Activated T-helper 2 cell treated with anti-CD3 and anti-CD28 coated beads, Interferon-gamma antibody, Interleukin-2, Interleukin-4, amounts not matched to agents 10 μg/mL and 5 μg/mL and 100 μg/mL, durations not matched to agents 14 hours and 24 hours and 36 hours (primary cell): ENCODE measurements around the gene TNS4. TPM values are rescaled to one million over a fixed set of nuclear protein-coding genes. Genes with fewer than 3 reads are reported as not detected.

Experiments used
- DNase-seq: peaks from one replicate; pipeline ENCODE4 v3.0.0; 2021; ENCODE audit warnings: low spot score
- H3K27ac Mint-ChIP-seq: one replicate; pipeline ENCODE4 v1.8.0; 2021; ENCODE audit warnings: mixed read lengths
- H3K27me3 Mint-ChIP-seq: one replicate; pipeline ENCODE4 v1.8.0; 2021; ENCODE audit warnings: low read depth, mixed read lengths
- H3K36me3 Mint-ChIP-seq: one replicate; pipeline ENCODE4 v1.8.0; 2021; ENCODE audit warnings: low read depth, mixed read lengths
- H3K4me1 Mint-ChIP-seq: one replicate; pipeline ENCODE4 v1.8.0; 2021; ENCODE audit warnings: low read depth, mixed read lengths
- H3K4me3 Mint-ChIP-seq: one replicate; pipeline ENCODE4 v1.8.0; 2021; ENCODE audit warnings: low read depth, mild to moderate bottlenecking, moderate library complexity, mixed read lengths
- H3K9me3 Mint-ChIP-seq: one replicate; pipeline ENCODE4 v1.8.0; 2021; ENCODE audit warnings: mixed read lengths
- intact Hi-C: fragments of 100-400 bp; cut with micrococcal nuclease; formaldehyde crosslinking; loops from one replicate; pipeline ENCODE4 v1.15.1; 2023
- total RNA-seq: library from RNA; stranded (reverse); gene quantifications from 2 replicates; pipeline ENCODE4 v1.2.3, GENCODE V29; 2022

Gene TNS4
- total RNA-seq, 1 donor from 2014 or later = 9.0 TPM

DNA sequence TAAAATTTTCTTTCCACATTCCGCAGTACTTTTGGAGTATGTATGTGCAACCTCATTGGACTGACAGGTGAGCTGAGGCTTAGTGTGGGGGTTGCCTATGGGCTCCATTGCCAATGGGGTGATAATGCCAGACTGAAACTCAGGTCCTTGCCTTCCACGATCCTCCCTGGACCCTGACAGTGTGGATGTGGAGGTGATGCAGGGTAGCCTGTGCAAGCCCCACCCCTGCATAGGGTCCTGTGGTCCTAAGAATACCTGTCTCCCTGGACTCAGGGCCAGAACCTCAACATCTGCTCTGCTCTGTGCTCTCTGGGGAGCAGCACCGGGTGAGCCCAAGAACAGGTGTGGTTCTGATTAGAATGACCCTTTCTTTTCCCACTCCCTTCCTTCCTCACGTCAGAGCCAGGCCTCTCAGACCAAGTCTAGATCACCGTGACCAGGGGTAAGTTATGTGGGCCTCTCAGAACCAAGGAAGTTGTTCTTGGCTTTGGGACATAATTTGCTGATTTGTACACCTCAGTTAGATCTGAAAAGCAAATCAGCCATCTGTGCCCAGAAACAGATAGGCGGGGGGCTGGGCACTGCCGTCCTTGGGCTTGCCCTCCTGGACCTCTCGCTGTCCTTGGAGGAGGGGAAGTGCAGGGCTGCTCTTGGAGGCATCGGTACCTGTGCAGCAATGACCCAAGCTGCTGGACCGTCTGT, 8.4 kb upstream of the TNS4 start:
- Mint-ChIP-seq H3K4me1 (peaks cover 23% of the 10 kb centered on the region), H3K27me3 (no peaks in the 10 kb centered on the region), H3K36me3 (peaks cover 4% of the 10 kb centered on the region), H3K27ac (no peak overlapping the region), H3K4me3 (no peak overlapping the region), H3K9me3 (no peaks in the 10 kb centered on the region)
- no peak for DNase-seq
- intact Hi-C loops = no loop called here

DNA sequence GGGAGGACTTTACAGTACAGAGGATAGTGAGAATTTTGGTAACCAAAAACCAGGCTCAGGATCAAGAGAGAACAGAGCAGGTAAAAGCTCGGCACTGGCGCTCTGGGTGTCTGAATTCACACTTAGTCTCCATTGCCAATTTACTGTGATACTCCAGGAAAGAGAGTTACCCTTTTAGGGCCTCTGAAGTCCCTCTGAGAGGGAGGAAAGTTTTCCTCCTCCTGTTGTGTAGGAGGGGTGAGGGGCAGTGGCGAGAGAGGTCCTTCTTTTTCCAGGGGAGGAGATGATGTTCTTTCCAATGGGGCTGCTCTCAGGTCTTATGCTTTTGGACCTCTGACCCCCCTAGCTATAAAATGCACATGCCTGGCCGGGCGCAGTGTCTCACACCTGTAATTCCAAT, 5.4 kb upstream of the TNS4 start:
- H3K27ac Mint-ChIP-seq = no peak overlapping the region
- no peaks in the 10 kb centered on the region for H3K27me3 Mint-ChIP-seq
- no peaks in the 10 kb centered on the region for H3K9me3 Mint-ChIP-seq
- no peak for DNase-seq
- H3K4me3 Mint-ChIP-seq = no peak overlapping the region
- intact Hi-C loops = no loop called here
- H3K4me1 Mint-ChIP-seq = peaks cover 13% of the 10 kb centered on the region
- H3K36me3 Mint-ChIP-seq = no peaks in the 10 kb centered on the region

GRCh38 chr17:40503154-40503553, 1.7 kb upstream of the TNS4 start:
- Mint-ChIP-seq H3K4me1 (peaks cover 7% of the 10 kb centered on the region), H3K9me3 (no peaks in the 10 kb centered on the region), H3K4me3 (no peak overlapping the region), H3K27ac (no peak overlapping the region), H3K27me3 (no peaks in the 10 kb centered on the region), H3K36me3 (no peaks in the 10 kb centered on the region)
- intact Hi-C loops = no loop called here
- DNase-seq = no peak

DNA sequence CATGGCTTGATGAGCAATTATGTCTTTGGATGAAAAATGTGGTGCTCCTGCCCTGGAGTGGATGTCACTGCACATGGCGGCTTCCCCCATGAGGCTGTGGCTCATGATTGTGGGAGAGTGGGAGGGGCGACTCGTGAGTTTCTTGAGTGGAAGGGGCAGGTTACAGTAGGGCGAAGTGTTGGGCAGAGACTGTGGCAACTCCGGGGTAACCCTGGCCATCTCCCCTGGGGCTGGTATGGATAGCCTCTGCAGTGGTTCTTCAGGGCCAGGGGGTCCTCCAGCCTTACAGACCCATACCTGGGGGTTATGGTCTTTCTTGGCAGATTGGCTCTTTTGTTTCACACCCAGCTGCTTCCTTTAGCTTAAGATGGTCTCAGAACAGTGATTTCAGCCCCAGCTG, 1.3 kb upstream of the TNS4 start:
- intact Hi-C loops = no loop called here
- Mint-ChIP-seq H3K9me3 (no peaks in the 10 kb centered on the region), H3K27ac (no peak overlapping the region), H3K4me3 (no peak overlapping the region), H3K4me1 (peaks cover 7% of the 10 kb centered on the region), H3K27me3 (no peaks in the 10 kb centered on the region), H3K36me3 (no peaks in the 10 kb centered on the region)
- no peak for DNase-seq

- intact Hi-C loops = no loop called here
- H3K9me3 Mint-ChIP-seq = no peaks in the 10 kb centered on the region
These were observed 714 bp downstream of the TNS4 start for GRCh38 chr17:40500709-40501108.

DNA sequence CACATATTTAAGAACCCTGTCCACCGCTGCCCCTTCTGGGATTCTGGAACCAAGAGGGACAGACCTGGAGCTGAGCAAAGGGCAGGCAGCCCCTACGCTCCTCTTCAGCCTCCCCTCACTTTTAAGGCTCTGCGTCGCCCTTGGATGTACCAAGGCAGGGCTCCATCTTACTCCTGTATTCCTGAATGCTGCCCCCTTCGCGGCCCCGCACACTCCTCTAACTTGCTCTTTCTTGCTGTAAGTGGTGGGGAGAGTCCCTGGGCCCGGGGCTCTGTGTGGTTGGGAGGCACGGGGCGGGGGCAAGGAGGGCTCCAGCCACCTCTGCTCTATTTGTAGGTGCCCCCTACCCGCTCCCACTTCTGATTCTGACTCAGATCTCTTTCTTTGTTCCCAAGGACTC, 1.2 kb downstream of the TNS4 start:
- Mint-ChIP-seq H3K4me1 (peaks cover 5% of the 10 kb centered on the region), H3K4me3 (no peak overlapping the region), H3K27me3 (no peaks in the 10 kb centered on the region), H3K9me3 (no peaks in the 10 kb centered on the region), H3K27ac (no peak overlapping the region), H3K36me3 (no peaks in the 10 kb centered on the region)
- DNase-seq = no peak
- intact Hi-C loops = no loop called here

More at GRCh38 chr17:40500709-40501108, 714 bp downstream of the TNS4 start:
- no peak for DNase-seq
- no peaks in the 10 kb centered on the region for H3K27me3 Mint-ChIP-seq
- H3K4me1 Mint-ChIP-seq = peaks cover 6% of the 10 kb centered on the region
- no peak overlapping the region for H3K4me3 Mint-ChIP-seq
- no peak overlapping the region for H3K27ac Mint-ChIP-seq
- no peaks in the 10 kb centered on the region for H3K36me3 Mint-ChIP-seq

DNA sequence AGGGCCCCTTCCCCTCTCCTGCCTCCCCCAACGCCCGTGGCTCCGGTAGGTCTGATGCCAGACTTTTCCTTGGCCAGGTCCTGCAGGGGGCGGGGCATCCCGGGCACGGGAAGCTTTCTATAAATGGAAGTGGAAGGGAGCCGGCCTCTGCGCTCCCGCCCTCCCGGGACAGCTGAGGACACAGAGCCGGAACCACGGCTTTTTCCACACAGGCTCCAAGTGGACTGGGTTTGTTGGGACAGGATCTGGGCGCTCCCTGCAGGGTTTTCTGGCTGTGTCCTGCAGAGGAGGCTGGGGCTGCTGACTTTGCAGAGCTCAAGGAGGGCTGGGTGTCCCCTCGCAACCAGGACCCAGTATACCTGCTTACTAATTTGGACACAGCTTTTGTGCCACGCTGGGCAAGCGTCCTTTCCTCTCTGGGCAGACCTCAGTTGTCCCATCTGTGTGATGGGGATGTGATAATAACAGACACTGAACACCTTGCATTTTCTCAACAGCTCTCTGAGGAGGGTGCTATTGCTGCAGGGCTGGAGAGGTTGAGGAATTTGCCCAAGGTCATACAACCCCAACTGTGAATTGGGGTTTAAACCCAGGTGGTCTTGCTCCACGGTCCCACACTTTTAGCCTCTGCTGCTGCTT, 1.8 kb downstream of the TNS4 start:
- Mint-ChIP-seq H3K36me3 (no peaks in the 10 kb centered on the region), H3K27me3 (no peaks in the 10 kb centered on the region), H3K27ac (no peak overlapping the region), H3K4me3 (no peak overlapping the region), H3K9me3 (no peaks in the 10 kb centered on the region), H3K4me1 (peaks cover 6% of the 10 kb centered on the region)
- intact Hi-C loops = no loop called here
- DNase-seq = no peak

GRCh38 chr17:40498281-40499084, 2.9 kb downstream of the TNS4 start:
- peaks cover 6% of the 10 kb centered on the region for H3K4me1 Mint-ChIP-seq
- intact Hi-C loops = no loop called here
- no peak for DNase-seq
- no peaks in the 10 kb centered on the region for H3K9me3 Mint-ChIP-seq
- H3K36me3 Mint-ChIP-seq = no peaks in the 10 kb centered on the region
- no peak overlapping the region for H3K27ac Mint-ChIP-seq
- H3K27me3 Mint-ChIP-seq = no peaks in the 10 kb centered on the region
- no peak overlapping the region for H3K4me3 Mint-ChIP-seq

- no peaks in the 10 kb centered on the region for H3K9me3 Mint-ChIP-seq
- DNase-seq = no peak
- H3K27ac Mint-ChIP-seq = no peak overlapping the region
- H3K27me3 Mint-ChIP-seq = no peaks in the 10 kb centered on the region
- no peak overlapping the region for H3K4me3 Mint-ChIP-seq
- H3K36me3 Mint-ChIP-seq = no peaks in the 10 kb centered on the region
- H3K4me1 Mint-ChIP-seq = peaks cover 7% of the 10 kb centered on the region
- intact Hi-C loops = no loop called here
These were observed 3.7 kb downstream of the TNS4 start for GRCh38 chr17:40497695-40498094.

DNA sequence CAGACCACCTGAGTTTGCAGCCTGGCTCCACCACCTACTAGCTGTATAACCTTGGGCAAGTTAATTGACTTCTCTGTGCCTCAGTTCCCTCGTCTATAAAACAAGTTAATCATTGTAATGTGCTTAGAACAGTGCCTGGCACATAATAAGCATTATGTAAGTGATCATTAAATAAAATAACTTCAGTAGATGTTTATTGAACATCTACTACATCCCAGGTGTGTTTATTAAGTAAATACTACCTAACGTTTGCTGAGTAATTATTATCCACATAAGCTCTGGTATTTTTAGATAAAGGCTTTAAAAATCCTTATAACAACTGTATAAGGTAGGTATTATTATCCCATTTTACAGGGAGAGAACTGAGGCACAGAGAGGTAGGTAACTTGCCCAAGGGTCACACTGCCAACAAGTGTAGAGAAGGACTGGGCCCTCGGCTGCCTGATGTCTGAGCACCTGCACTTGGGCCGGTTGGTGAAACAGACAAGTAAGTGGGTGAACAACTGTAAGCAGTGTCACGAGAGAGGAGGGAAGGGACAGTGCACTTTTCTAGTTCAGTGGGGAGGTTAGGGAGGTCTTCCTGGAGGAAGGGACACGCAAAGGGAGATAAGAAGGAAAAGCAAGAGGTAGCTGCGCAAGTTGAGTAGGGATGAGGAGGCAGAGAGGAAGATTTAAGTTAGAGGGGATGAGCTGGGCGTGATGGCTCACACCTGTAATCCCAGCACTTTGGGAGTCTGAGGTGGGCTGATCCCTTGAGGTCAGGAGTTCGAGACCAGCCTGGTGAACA, 4.6 kb downstream of the TNS4 start:
- H3K27me3 Mint-ChIP-seq = no peaks in the 10 kb centered on the region
- H3K4me3 Mint-ChIP-seq = no peak overlapping the region
- H3K36me3 Mint-ChIP-seq = no peaks in the 10 kb centered on the region
- H3K4me1 Mint-ChIP-seq = peaks cover 7% of the 10 kb centered on the region
- intact Hi-C loops = no loop called here
- no peaks in the 10 kb centered on the region for H3K9me3 Mint-ChIP-seq
- no peak for DNase-seq
- no peak overlapping the region for H3K27ac Mint-ChIP-seq

GRCh38 chr17:40496170-40496569, 5.3 kb downstream of the TNS4 start:
- no peak for DNase-seq
- intact Hi-C loops = no loop called here
- Mint-ChIP-seq H3K27ac (no peak overlapping the region), H3K9me3 (no peaks in the 10 kb centered on the region), H3K27me3 (no peaks in the 10 kb centered on the region), H3K36me3 (no peaks in the 10 kb centered on the region), H3K4me1 (peaks cover 10% of the 10 kb centered on the region), H3K4me3 (no peak overlapping the region)

GRCh38 chr17:40495140-40495539, 6.3 kb downstream of the TNS4 start:
- no peak for DNase-seq
- intact Hi-C loops = no loop called here
- Mint-ChIP-seq H3K4me1 (peaks cover 20% of the 10 kb centered on the region), H3K4me3 (no peak overlapping the region), H3K27me3 (no peaks in the 10 kb centered on the region), H3K27ac (no peak overlapping the region), H3K9me3 (no peaks in the 10 kb centered on the region), H3K36me3 (no peaks in the 10 kb centered on the region)
